ENCODE results near the gene PCDHA2.
"Not testable (repeated sequence)": the region's sequence is repeated elsewhere in the genome, so short reads cannot be mapped to it uniquely, and the experiment has no call there.

Gene PCDHA2

GRCh38 chr5:140821375-140822280, 27.0 kb downstream of the PCDHA2 start, which contains the start of gene PCDHA5:
Gene PCDHA5, plus strand, starts transcription at chr5:140821613.
- DNase-seq (ENCODE audit: low read depth): no peak

- no peak for DNase-seq (ENCODE audit: low read depth)
Measured at GRCh38 chr5:140822281-140822629, 27.6 kb downstream of the PCDHA2 start.

GRCh38 chr5:140822969-140823368, 28.3 kb downstream of the PCDHA2 start:
- not testable (repeated sequence) for DNase-seq (ENCODE audit: low read depth)

GRCh38 chr5:140823475-140823874, 28.8 kb downstream of the PCDHA2 start:
- DNase-seq (ENCODE audit: low read depth): no peak

GRCh38 chr5:140827704-140828361, 33.2 kb downstream of the PCDHA2 start, which contains the start of gene PCDHA6:
Gene PCDHA6, plus strand, starts transcription at chr5:140827960. Its CDS starts 132 bp downstream, at chr5:140828092.
- no peak for DNase-seq (ENCODE audit: low read depth)

- no peak for DNase-seq (ENCODE audit: low read depth)
Measured at GRCh38 chr5:140828362-140828737, 33.7 kb downstream of the PCDHA2 start.

GRCh38 chr5:140829511-140830501, 35.2 kb downstream of the PCDHA2 start:
- not testable (repeated sequence) for DNase-seq (ENCODE audit: low read depth)

GRCh38 chr5:140833993-140834392, 39.3 kb downstream of the PCDHA2 start, which contains the start of gene PCDHA7:
Gene PCDHA7, plus strand, starts transcription at chr5:140834269. Its CDS starts 115 bp downstream, at chr5:140834384.
- no peak for DNase-seq (ENCODE audit: low read depth)

GRCh38 chr5:140834439-140835008, 39.9 kb downstream of the PCDHA2 start:
- not testable (repeated sequence) for DNase-seq (ENCODE audit: low read depth)

- no peak for DNase-seq (ENCODE audit: low read depth)
Measured at GRCh38 chr5:140835622-140836510, 41.2 kb downstream of the PCDHA2 start.

GRCh38 chr5:140840978-140841962, 46.6 kb downstream of the PCDHA2 start, which contains the start of gene PCDHA8:
Gene PCDHA8, plus strand, starts transcription at chr5:140841187. Its CDS starts 135 bp downstream, at chr5:140841322.
- no peak for DNase-seq (ENCODE audit: low read depth)

- no peak for DNase-seq (ENCODE audit: low read depth)
Measured at GRCh38 chr5:140842798-140843733, 48.4 kb downstream of the PCDHA2 start.
